Choroid plexus epithelial cell (primary cell): Measurements from ENCODE around the gene TMEM108.

Source experiments
- DNase-seq: peaks from one replicate; pipeline ENCODE4 v3.0.0-alpha.2; 2010; ENCODE audit warnings: low read depth
- H3K4me3 ChIP-seq: 2 replicates; pipeline ENCODE4 v1.5.1; 2011; ENCODE audit warnings: low read depth, mild to moderate bottlenecking, control low read depth, low read length, moderate library complexity
- TF ChIP-seq, protein P1 (sequence below): conservative IDR thresholded peaks from 2 replicates; pipeline ENCODE4 v1.5.1; 2011; ENCODE audit warnings: low read depth, mild to moderate bottlenecking, control low read depth, inconsistent platforms, low read length, moderate library complexity

The TMEM108 gene

DNA sequence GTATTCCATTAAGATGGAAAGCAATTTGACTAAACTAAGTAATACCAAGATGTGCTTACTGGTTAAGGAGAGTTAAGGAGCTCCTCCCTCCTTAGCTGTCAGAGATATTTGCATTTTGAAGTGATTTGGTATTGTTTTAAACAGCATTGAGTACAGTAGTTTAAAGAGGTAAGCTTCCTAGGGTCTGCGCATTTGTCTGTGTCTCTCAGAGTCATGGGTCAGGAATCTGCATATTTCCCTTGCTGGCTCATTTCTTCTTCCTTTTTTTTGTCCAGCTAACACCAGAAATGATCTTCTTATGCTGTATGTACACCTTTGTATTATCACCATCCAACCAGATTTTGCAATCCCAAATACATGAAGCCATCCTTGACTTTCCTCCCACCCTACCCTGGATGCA lies 198.7 kb downstream of the TMEM108 start:
- H3K4me3 ChIP-seq: no peak overlapping the region
- TF ChIP-seq, protein P1, sequence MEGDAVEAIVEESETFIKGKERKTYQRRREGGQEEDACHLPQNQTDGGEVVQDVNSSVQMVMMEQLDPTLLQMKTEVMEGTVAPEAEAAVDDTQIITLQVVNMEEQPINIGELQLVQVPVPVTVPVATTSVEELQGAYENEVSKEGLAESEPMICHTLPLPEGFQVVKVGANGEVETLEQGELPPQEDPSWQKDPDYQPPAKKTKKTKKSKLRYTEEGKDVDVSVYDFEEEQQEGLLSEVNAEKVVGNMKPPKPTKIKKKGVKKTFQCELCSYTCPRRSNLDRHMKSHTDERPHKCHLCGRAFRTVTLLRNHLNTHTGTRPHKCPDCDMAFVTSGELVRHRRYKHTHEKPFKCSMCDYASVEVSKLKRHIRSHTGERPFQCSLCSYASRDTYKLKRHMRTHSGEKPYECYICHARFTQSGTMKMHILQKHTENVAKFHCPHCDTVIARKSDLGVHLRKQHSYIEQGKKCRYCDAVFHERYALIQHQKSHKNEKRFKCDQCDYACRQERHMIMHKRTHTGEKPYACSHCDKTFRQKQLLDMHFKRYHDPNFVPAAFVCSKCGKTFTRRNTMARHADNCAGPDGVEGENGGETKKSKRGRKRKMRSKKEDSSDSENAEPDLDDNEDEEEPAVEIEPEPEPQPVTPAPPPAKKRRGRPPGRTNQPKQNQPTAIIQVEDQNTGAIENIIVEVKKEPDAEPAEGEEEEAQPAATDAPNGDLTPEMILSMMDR: no peak
- DNase-seq: no peak

DNA sequence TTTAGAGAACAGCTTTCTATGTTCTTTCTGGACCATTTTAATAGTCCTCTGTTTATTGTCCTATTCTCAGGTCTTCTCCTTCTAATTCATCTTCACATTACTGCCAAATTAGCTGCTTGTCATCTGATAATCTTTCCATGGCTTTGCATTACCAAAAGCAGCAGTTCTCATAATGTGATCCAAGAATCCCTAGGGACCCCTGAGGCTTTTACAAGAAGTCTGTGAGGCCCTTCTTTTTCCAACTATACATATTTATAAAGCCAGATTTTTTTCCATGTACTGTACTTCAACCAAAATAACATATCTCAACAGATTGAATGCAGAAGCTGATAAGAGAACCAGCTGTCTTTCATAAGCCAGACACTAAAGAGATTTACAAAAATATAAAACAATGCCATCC lies 199.2 kb downstream of the TMEM108 start:
- TF ChIP-seq, protein P1: no peak
- DNase-seq: peak; percentile 8
- H3K4me3 ChIP-seq: no peak overlapping the region

DNA sequence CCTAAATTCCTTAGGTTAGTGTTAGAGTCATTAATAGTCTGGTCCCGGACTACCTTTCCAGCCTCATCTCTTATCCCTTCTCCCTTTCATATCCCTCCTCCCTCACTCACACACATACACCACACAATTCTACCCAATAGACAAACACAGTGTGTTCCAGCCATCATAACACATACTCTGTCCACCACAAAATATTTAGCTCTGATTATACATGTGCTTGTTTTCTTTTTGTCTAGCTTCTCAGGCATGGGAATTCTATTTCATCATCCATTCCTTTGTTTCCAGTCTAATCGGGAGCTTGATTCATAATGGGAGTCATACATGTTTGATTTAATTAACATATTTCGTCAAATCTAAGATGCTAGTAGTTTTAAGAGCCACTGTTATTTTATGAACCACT lies 199.8 kb downstream of the TMEM108 start:
- TF ChIP-seq, protein P1: no peak
- DNase-seq: peak; percentile 26
- H3K4me3 ChIP-seq: no peak overlapping the region

DNA sequence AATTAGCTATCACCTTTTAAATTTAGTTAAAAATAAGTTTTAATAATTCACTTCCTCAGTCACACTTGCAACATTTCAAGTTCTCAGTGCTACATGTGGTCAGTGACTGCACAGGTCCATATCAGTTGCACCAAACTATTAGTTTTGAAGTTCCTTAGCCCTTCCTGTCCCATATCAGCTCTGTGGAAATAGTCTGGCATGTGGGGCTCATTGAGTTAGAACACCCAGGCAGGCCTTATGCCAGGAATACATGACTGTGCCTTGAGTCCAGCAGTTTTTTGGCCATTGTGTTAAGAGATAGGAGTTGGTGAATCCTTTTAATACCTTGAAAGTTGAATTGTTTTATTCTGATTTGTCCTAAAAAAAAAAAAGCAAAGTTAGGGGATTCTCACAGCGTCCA lies 207.9 kb downstream of the TMEM108 start:
- TF ChIP-seq, protein P1: no peak
- no peak overlapping the region for H3K4me3 ChIP-seq
- no peak for DNase-seq

DNA sequence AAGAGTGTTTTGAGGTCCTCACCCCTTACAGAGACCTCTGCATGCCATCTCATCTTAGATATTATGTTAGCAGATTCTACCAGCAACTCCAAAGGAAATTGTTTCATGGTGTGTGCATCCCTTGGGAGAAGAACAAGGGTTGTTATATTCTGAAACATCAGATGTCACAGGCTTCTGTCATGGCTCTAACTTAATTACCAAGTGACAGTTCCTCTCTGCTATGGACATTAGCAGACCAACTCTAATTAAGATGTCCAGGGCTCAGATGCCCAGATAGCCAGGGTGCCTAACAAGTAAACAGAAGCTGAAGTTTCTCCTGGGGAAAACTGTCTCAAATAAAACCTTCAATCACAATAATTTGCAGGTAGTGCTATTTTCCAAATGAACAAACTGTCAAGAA lies 208.6 kb downstream of the TMEM108 start:
- DNase-seq: no peak
- TF ChIP-seq, protein P1: no peak
- no peak overlapping the region for H3K4me3 ChIP-seq

DNA sequence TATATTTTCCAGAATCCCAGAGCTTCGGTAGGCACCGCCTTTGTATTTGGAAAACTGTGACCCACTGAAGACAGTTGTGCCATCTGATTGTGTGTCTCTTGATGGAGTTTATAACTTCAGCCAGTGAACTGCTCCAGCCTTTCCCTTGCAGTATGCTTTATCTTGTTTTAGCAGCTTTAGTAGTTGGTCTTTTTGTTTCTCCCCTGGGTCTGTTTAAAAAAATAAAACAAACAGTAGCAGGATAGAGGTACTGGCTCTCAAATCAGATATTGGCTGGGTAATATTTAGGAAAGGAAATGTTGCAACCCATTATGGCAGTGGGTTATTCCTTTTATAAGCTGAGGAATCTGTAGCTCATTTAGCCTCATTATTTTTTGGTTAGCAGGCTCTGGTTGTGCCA lies 210.2 kb downstream of the TMEM108 start:
- TF ChIP-seq, protein P1: no peak
- H3K4me3 ChIP-seq: no peak overlapping the region
- DNase-seq: no peak

DNA sequence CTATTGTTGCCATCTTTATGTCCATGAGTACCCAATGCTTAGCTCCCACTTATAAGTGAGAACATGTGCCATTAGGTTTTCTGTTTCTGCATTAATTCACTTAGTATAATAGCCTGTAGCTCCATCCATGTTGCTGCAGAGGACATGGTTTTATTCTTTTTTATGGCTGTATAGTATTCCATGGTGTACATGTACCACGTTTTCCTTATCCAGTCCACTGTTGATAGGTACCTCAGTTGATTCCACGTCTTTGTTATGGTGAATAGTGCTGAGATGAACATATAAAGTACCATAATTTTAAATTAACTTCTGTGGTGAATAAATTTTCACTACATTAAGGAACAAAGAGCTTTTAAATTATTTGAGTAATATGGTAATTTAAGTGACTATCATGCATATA lies 211.3 kb downstream of the TMEM108 start:
- no peak for DNase-seq
- TF ChIP-seq, protein P1: no peak
- no peak overlapping the region for H3K4me3 ChIP-seq
